Skin epidermis (tissue), 12 donors: ENCODE data around the gene CIROP.

ENCODE experiments used
- H3K27ac ChIP-seq, 21 experiments: fragments of 200-600 bp; sonication (generic) in 11 of 21; one replicate each; pipeline ENCODE4 v1.5.0; 2020; ENCODE audit warnings: mild to moderate bottlenecking in 3 of 21, inconsistent platforms in 2 of 21, moderate library complexity in 2 of 21
- H3K4me3 ChIP-seq, 7 experiments: fragments of 200-600 bp; sonication (generic) in 2 of 7; one replicate each; pipeline ENCODE4 v1.5.0; 2020; ENCODE audit warnings: inconsistent platforms in 2 of 7, mild to moderate bottlenecking in 2 of 7, moderate library complexity in 1 of 7

CIROP gene

DNA sequence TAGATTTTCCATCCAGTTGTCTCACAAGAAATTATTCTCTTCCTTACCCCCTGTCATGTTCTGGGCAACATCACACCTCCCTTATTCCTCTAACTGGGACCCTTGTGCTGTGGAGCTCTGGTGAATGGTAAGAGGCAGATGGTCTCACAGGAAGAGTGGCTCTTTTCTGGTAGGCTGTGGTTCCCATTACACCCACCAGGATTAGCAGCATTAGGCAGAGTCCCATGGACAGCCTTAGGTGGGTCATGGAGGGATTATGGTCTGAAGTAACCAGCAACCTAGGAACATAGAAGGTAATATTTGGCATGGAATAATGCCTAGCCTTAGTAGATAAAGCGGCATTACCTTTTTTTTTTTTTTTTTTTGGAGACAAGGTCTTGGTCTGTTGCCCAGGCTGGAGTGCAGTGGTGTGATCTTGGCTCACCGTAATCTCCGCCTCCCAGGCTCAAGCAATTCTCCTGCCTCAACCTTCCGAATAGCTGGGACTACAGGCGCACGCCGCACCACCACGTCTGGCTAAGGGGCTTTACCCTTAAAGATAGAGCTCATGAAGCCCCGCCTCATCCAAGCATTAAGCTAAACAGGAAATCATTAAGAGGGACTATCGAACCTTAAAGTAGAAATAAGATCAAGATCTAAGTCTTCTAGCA lies 5.5 kb downstream of the CIROP start:
- H3K27ac ChIP-seq, result no peak overlapping the region

DNA sequence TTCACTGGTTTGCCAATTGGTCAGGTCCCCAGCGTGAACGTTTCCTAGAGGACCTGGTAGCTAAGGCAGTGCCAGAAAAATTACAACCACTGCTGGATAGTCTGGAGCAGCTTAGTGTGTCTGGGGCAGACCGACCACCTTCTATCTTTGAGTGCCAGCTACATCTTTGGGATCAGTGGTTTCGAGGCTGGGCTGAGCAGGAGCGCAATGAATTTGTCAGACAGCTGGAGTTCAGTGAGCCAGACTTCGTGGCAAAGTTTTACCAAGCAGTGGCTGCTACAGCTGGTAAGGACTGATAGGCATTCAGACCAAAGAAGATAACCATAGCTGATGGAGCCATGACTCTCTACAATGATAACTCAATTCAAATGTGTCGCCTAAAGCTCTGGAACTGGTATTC lies 7.0 kb downstream of the CIROP start:
- H3K4me3 ChIP-seq, result no peak overlapping the region
- no peak overlapping the region for H3K27ac ChIP-seq

More for the DNA sequence above, 5.5 kb downstream of the CIROP start:
- H3K4me3 ChIP-seq, result no peak overlapping the region

DNA sequence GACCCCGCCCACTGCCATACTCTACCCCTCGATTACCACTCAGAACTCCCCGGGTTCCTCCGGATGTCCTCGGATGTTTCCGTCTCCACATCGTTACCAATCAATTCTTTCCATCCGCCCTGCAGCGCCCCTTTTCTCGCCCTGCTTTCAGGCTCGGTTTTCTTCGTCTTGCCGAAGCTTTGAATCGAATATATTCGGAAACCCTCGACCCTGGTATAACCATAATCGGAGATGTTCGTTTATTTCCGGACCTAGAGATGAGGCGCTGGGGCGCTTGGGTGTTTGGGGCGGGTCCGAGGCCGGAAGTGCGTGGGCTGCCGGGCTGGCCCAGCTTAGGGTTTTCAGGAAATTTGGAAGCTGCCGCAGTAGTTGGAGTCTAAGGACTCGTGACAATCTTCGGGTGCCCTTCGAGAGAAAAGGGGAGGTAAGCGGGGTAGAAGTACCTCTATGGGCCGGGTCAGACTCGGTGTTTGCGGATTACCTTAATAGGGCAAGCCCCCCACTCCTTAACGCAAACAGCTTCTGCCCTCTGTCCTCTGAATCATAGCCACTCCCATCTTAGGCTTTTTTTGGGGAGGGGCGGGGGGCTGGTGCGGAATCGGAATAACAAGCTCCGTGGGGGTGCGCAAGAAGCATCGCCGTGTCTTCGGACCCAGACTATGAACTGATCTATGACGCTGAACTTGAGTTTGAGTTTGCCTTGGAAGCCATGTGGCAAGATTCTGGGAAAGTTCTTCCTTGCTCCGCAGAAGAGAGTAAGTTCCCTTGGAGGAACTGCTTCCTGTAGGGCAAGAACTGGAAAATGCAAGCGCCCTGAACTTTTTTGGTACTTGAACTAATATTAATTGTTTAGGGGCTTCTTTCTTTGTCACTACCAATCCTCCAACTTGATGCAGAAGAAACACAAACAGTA lies 9.3 kb downstream of the CIROP start, which contains the start of gene C14orf119:
Gene C14orf119 (plus strand): TSS at position 310 of the 913 bp plus-strand sequence. CDS start 2,154 bp downstream, outside the sequence.
- Histone ChIP-seq H3K4me3 (peak within 1 kb of the TSS; percentile 64 to 90 (median 78)), H3K27ac (peak within 1 kb of the TSS; percentile 90 to 100 (median 98))

DNA sequence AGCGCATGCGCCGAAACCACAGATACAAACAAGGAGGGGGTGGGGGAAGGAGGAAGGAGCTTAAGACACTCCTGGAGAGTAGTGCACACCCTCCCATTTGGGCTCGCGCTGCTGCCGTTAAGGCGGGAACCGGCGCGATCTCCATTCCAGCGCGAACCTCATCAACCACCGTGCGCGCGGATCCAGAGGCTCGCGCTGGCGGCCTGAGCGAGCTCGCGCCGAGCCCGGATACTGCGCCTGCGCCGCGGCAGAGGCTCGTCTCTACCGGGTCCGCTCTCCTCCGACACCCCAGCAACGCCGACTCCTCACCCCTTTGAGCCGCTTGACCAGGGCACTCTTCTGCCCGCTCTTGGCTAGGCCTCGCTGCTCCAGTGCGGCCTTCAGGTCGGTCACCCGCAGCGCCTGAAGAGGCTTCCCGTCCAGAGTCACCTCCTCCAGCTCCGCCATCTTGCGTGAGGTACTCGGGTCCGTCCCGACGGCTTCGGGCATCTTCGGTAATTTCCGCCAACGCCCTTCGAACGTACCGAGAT lies 10.1 kb downstream of the CIROP start, which contains the start of gene ACIN1:
Gene ACIN1 (minus strand): TSS at position 471 of the 530 bp plus-strand sequence. CDS start 24 bp downstream, at position 447.
- peak within 1 kb of the TSS; percentile 90 to 100 (median 98) for H3K27ac ChIP-seq
- peak within 1 kb of the TSS; percentile 64 to 90 (median 78) for H3K4me3 ChIP-seq

DNA sequence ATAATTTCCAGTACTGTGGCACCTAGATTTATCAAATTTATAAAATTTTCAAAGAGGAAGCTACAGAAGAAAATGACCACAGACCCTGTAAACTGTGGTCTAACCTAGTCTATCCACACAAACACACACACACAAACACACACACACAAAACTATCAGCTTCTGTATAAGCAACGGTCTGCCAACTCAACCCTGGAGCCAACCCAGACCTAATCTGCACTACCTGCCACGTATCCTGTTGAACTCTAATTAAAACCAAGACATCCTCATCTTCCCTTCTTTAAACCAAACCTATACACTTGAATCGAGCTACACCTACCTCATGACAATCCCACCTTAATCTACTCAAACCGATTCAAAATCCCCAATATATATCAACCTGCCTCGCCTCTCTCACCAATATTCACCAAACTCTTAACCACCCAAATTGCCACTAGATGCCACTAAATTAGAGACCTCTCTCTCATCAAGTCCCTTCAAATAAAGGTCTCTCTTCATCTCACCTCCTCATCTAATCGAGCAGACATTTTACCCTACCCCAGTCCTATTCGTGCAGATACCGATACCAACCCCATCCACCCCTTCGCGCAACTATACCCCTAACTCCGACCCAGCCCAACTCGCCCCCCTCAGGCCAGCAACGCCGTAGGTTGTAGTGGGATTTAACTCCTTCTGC lies 10.7 kb downstream of the CIROP start:
- H3K4me3 ChIP-seq, result peak overlapping the region; percentile 61 to 90 (median 78)
- peak overlapping the region in 20 of 21 experiments; percentile 87 to 100 (median 98) for H3K27ac ChIP-seq

DNA sequence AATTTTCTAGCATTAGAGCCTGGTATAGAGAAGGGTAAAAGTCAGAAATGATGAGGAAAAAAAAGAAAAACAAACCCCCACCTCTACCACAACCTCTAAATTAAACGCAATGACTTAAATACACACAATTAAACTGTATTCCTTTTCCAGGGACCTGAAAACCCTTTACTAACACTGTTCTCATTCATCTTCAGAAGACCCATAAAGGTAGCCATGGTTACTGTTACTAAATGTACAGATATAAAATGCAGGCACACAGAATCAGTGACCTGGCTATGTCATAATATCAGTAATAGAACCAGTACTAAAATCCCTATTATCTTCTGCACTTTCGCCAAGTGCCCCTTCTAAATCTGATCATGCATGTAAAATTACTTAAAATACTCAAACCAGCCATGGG lies 11.3 kb downstream of the CIROP start:
- Histone ChIP-seq H3K27ac (peak overlapping the region in 3 of 21 experiments; percentile 95 to 99 (median 98)), H3K4me3 (peak overlapping the region in 5 of 7 experiments; percentile 61 to 90 (median 78))

DNA sequence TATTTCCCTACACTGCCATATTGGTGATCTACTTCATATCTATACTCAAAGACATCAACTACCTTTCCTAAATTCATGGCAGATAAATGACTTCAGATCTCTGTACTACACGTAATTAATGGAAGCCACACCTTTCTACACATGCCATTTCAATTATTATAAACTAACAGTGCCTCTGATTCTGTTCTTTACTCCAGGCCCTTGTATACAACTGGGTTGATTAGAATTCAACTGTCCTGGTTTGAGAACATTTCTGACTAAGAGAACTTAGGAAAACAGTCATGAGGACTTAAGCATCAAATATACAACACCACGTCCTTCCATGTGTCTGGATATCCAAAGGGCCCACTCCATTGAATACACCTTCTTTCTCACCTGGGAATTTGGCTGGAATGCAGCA lies 11.7 kb downstream of the CIROP start:
- H3K4me3 ChIP-seq, result no peak overlapping the region

DNA sequence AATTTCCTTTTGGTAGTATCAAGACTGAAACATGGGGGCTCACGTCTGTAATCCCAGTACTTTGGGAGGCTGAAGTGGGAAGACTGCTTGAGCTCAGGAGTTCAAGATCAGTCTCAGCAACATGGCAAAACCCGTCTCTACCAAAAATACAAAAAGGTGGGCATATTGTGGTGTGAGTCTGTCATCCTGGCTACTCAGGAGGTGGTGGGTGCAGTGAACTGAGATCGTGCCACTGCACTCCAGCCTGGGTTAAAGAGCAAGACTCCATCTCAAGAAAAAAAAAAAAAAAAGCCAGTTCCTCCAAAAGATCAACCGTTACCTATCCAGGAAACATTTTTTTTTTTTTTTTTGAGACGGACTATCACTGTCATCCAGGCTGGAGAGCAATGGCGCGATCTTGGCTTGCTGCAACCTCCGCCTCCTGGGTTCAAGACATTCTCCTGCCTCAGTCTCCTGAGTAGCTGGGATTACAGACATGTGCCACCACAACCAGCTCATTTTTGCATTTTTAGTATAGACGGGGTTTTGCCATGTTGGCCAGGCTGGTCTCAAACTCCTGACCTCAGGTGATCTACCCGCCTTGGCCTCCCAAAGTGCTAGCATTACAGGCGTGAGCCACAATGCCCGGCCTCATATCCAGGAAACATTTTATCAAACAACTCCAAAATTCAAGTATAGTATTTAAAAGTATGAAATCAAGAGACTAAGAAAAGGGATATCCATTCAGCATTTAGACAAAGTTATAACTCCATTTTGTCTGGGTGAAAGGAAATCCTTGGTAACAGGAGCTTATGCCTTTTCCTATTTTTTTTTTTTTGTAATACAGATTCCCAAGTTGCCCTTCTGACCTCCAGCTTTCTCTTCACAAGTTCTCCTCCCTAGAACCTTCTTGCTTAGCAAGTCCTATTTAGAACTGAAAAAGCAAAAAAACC lies 13.2 kb downstream of the CIROP start:
- H3K27ac ChIP-seq, result no peak overlapping the region

More for the DNA sequence above, 11.7 kb downstream of the CIROP start:
- no peak overlapping the region for H3K27ac ChIP-seq

DNA sequence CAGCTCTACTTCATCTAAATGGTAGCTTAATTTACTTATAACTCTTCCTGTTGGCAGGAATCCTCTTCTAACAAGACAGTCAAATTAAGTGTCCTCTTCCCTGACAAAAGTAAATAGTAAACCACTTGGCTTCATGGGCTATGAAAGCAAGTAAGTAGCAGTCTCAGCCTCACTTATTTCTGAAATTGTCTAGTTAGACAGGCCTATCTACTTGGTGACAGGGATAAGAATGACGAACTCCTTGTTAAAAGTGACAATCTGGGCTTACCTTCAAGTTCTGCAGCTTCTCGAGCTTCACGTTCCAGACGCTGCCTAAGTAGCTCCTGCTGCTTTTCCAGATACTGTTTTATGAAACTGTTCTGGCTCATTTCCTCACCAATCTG lies 14.5 kb downstream of the CIROP start:
- no peak overlapping the region for H3K27ac ChIP-seq
- no peak overlapping the region for H3K4me3 ChIP-seq

More for the DNA sequence above, 13.2 kb downstream of the CIROP start:
- H3K4me3 ChIP-seq, result no peak overlapping the region

DNA sequence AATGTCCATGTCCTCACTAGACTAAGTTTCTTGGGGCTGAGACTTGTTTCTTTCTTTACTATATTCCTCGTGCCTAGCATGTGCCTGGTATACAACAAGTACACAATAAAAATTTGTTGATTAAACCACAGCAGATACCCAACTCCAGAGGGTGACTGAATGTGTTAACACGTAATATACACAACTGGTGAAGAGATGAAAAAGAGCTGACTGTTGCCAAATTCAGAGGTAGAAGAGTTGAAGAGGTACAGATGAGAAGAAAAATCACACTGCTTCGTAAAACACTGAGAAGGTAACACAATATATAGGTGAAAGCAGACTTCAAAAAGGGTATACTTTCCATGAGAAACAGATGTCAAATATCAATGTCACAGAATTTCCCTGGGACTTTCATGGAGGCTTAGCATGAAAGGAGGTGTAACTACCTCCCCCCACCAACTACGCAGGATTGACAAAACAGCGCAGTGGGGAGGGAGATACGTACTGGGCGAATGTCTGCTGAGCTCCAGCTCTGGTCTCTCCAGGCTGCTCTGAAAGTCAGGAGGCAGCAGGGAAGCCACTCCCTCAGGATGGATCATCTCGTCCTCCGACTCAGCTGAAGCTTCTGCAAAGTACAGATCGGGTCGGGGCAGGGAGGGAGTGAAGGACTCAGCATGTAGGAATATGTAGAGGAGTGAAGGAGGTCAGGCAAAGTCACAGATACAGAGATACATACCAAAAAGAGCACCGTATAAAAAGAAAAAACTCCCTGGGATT lies 15.1 kb downstream of the CIROP start:
- no peak overlapping the region for H3K4me3 ChIP-seq
- no peak overlapping the region for H3K27ac ChIP-seq

DNA sequence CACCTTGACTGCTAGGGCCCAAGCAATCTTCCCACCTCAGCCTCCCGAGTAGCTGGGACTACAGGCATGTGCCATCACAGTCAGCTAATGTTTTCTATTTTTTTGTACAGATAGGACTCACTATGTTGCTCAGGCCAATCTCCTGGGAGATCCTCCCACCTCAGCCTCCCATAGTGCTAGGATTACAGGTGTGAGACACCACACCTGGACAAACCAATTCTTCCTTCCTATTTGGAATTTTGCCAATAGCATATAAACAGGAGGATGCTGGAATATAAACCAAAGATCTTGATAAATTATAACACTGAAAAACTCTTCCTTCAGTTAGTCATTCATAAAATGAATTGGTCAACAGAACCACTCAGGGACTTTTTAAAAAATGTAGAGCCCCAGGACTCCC lies 18.2 kb downstream of the CIROP start:
- no peak overlapping the region for H3K4me3 ChIP-seq
- H3K27ac ChIP-seq, result no peak overlapping the region

DNA sequence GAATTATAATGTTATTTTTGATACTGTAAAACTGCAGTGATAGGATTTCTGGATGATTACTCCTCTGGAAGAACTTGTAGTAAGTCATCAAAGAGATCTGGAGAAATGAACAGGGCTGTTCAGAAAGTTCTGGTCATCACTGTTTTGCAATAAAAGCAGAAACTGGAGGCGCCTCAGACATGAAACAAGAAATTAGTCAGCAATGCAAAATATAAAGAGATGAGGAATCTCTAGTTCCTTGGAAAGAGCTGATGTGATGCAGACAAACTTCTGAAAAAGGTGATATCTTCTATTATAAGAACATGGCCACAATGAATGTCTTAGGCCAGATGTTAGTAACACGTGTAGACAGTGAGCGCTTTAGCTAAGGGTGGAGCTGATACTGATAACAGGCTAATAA lies 19.3 kb downstream of the CIROP start:
- no peak overlapping the region for H3K4me3 ChIP-seq
- no peak overlapping the region for H3K27ac ChIP-seq

DNA sequence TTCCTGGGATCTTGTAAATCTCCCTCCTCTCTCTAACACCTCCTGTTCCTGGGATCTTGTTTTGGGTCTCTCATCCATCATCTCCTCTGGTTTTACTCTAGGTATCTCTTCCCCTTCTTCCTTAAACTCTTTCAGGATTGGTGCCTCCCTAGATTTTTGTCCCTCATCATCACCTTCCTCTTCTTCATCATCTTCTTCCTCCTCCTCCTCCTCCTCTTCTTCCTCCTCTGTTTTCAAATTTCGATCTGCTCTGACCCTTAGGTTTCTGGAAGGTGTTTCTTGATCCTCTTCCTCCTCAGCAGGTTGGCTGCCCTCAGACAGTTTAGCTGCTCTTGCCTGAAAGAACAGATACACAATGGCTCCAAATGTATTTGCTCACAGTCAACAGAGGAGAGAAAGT lies 24.3 kb downstream of the CIROP start:
- peak overlapping the region in 6 of 21 experiments; percentile 30 to 80 (median 76) for H3K27ac ChIP-seq
- H3K4me3 ChIP-seq, result no peak overlapping the region

DNA sequence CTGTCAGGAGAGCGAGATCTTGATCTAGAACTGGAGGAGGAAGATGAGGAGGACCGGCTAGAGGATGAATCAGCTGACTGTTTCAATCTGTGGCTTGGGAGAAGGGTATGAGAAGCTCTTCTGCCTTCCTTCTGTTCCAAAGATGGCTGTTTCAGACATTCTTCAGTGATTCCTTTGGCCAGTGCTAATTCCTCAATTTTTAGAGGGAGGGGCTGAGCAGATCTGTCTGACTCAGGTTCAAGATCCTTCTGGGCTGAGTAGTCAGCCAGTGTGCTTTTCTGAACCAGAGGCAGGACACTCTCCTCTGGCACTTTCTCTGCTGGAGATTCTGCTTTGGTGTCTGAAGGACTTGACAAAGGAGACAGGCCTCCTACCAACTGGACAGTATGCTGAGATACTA lies 25.1 kb downstream of the CIROP start:
- Histone ChIP-seq H3K27ac (peak overlapping the region in 13 of 21 experiments; percentile 19 to 80 (median 56)), H3K4me3 (no peak overlapping the region)

DNA sequence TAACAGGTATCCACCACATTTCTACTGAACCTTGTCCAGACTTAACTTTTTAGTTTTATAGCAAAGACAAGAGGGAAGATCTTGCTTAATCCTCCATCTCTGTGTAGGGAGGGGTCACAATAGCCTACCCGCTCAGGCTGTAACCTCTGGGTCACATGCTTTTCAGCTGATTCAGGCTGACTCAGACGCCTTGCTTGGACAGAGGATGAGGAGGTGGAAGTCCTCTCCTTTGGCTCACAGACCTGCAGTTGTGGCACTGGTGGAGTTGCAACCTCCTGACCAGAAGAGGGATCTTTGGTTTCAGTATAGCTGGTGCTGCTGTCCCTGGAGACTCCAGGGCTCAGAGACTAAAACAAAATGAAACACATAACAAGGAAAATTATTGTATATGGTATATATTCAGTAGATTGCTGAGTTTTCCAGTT lies 26.1 kb downstream of the CIROP start:
- Histone ChIP-seq H3K27ac (peak overlapping the region in 18 of 21 experiments; percentile 6 to 80 (median 54)), H3K4me3 (no peak overlapping the region)

DNA sequence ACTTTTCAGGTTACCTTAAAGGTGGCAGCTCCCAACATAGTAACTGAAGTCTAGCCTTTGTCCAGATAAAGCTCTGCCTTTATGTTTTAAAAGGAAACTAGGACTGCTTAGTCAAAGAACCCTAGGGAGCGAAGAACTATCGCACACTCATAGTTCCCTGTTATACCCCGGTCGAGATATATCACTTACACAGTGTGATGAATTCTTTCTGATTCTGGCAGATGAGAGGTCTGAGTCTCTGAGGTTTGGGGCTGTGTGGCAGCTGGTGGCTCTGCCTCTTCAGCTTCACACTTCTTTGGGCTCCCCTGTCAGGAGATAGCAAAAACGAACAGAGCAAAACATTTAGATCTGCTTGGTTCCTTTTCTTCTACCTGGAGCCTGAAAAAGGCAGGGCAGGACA lies 26.8 kb downstream of the CIROP start:
- Histone ChIP-seq H3K27ac (peak overlapping the region in 16 of 21 experiments; percentile 6 to 80 (median 58)), H3K4me3 (no peak overlapping the region)

DNA sequence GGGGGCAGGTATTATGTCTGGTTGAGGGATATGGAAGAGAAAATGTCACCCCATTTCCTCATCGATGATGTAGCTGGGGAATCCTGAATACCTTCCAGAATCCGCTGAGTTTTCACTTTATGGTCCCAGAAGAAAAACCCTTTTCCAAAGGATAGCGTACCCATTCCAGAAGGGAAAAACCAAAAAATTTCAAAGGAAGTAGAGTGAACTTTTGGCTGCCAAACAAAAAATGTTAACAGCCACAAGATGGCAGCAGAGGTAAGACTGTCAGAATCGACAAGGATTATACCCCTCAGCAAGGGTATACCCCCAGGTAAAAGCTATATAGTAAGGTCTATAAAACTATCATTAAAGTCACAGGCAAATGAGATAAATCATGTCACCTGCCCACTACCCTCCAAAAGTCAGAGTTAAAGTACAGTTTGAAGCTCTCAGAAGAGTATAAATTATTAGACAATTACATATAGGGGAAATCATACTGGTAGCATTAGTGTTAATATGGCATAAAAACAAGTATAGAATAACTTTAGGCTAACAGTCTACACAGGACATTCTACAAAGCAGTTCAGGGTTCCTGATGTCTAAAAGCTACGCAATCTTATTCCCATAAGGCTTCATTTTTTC lies 27.9 kb downstream of the CIROP start:
- Histone ChIP-seq H3K27ac (no peak overlapping the region), H3K4me3 (no peak overlapping the region)
